Fibroblast of mammary gland (primary cell): ENCODE measurements around the gene HDHD3.

Source experiments
- DNase-seq: peaks from one replicate; pipeline ENCODE4 v3.0.0-alpha.2; 2010; ENCODE audit warnings: low read depth
- H3K4me3 ChIP-seq: 2 replicates; pipeline ENCODE4 v1.5.1; 2011; ENCODE audit warnings: low read depth, mild to moderate bottlenecking, low read length, moderate library complexity; ENCODE audit not compliant: control insufficient read depth
- TF ChIP-seq, protein P1 (sequence below): conservative IDR thresholded peaks from 2 replicates; pipeline ENCODE4 v1.5.1; 2011; ENCODE audit warnings: low read depth, low read length, inconsistent platforms; ENCODE audit not compliant: control insufficient read depth, insufficient read depth

Gene HDHD3, protein sequence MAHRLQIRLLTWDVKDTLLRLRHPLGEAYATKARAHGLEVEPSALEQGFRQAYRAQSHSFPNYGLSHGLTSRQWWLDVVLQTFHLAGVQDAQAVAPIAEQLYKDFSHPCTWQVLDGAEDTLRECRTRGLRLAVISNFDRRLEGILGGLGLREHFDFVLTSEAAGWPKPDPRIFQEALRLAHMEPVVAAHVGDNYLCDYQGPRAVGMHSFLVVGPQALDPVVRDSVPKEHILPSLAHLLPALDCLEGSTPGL

DNA sequence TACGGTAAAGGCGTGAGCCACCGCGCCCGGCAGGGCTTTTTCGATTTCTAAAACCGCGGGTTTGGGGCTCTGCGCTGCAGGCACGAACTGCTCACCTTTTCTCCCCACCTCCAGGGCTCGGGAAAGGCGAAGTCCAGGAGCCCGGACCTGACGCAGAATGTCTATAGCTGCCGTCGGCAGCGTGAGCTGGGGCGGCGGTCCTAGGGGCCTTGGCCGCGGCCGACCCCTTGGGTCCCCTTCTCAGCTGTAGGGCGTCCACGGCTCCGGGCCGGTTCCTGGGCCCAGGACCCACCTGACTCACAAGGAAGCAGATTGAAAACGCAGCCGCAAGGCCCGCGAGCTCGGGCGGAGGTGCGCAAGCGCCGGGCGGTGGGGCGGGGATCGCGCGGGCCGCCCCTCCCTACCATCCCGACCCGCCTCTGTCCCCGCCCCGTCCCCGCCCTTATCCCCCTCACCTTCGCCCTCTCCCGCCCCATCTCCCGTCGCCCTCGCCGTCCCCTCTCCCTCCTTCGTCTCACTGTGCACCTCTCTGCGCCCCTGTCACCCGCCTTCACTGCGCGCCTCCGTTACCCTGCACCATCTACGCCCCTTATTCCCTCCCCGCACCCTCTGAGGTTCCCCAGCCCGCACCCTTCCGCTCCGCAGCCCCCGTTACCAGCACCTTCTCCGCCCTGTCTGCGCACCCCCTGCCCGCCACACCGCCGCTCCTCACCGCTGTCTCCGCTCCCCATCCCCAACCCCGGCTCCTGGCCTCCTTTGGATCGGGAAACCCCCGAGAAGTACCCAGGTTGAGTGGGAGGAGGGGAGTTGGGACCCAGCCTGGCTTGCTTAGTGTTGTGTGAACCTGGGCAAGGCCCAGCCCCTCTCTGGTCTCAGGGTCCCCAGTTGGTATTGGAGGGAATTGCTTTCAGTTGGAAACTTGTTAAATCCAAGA is at the start of gene HDHD3:
Gene HDHD3, minus strand, starts transcription at position 353 of the 934 bp plus-strand sequence. CDS start 2,632 bp downstream, outside the sequence.
- TF ChIP-seq, protein P1, sequence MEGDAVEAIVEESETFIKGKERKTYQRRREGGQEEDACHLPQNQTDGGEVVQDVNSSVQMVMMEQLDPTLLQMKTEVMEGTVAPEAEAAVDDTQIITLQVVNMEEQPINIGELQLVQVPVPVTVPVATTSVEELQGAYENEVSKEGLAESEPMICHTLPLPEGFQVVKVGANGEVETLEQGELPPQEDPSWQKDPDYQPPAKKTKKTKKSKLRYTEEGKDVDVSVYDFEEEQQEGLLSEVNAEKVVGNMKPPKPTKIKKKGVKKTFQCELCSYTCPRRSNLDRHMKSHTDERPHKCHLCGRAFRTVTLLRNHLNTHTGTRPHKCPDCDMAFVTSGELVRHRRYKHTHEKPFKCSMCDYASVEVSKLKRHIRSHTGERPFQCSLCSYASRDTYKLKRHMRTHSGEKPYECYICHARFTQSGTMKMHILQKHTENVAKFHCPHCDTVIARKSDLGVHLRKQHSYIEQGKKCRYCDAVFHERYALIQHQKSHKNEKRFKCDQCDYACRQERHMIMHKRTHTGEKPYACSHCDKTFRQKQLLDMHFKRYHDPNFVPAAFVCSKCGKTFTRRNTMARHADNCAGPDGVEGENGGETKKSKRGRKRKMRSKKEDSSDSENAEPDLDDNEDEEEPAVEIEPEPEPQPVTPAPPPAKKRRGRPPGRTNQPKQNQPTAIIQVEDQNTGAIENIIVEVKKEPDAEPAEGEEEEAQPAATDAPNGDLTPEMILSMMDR, result no peak
- DNase-seq, result peak; percentile 48

DNA sequence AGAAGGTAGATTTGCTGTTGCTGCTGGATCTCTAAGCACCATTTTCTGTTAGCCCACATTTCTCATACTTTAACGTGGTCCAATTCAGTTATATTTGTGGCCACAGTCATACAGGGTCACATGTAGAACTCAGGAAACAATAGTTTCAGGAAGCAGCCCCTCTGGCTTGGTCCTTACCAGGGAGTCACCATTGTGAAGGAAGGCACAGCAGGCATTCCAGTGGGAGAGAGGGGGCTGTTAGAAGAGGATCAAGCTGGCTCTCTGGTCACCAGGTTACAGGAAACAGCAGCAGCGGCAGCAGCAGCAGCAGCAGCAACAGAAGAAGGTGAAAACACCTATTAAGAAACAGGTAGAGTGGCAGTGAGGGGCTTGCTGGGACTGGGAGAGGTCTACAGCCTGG is 48.3 kb upstream of the HDHD3 start:
- TF ChIP-seq, protein P1, result no peak
- DNase-seq, result no peak
- H3K4me3 ChIP-seq, result no peak overlapping the region

More for the DNA sequence above, at the start of gene HDHD3:
- peak within 1 kb of the TSS; percentile 73 for H3K4me3 ChIP-seq

DNA sequence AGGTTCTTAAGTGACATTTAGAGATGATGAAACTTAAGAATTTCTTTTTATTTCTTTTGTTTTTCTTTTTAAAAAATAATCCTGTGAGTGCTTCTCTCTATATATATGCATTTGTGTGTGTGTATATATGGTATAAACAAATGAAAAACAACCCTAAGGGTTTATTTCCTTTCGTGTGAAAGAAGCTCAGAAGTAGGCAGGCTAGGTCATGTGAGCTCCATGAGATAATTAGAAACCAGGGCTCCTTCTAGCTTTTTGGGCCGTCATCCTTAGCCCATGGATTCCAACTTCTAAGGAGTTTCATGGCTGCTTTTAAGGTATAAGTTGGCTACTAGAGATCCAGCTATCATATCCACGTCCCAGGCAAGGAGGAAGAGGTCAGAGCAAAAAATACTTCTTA is 44.9 kb upstream of the HDHD3 start:
- TF ChIP-seq, protein P1, result no peak
- no peak overlapping the region for H3K4me3 ChIP-seq
- DNase-seq, result no peak

DNA sequence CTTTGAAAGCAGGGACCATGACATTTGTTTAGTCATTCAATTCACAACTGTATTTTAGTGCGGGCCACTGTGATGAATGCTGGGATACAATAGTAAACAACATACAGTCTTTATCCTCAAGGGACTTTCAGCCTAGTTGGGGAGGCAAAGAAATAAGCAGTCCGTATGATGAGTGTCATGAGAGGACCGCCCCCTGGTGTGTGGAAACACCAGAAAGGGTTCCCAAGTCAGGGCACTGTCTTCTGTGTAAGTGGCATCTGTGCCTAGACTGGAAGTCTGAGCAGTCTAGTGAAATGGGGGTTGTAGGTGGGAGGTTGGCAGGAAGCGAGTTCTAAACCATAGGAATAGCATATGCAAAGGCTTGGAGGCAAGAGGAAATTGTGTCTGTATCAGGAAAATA is 40.6 kb upstream of the HDHD3 start:
- TF ChIP-seq, protein P1, result no peak
- no peak for DNase-seq
- no peak overlapping the region for H3K4me3 ChIP-seq

DNA sequence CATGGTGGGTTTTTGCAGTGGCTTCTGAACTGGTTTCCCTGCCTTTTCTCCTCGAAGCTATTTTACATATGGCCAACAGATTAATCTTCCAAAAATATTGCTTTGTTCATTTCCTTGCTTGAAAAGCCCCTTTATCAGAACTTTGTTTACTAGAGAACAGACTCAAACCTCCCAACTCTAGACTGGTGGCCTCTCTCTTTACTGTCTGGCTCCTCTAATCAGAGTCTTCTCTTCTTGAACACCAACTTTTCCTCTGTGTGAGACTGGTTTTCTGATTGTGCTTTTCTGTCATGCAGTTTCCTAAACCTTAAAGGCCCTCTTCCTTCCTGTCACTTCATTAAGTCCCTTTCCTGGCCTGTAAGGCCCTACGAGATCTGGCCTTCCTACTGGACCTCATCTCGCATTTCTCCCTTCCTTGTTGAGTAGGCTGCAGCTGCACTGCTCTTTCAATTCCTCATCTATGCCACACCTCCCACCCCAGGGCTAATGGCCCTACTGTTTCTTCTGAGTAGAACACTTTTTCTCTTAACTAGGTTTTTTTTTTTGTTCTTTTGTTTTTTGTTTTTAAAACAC is 39.4 kb upstream of the HDHD3 start:
- TF ChIP-seq, protein P1, result no peak
- no peak for DNase-seq
- H3K4me3 ChIP-seq, result no peak overlapping the region

DNA sequence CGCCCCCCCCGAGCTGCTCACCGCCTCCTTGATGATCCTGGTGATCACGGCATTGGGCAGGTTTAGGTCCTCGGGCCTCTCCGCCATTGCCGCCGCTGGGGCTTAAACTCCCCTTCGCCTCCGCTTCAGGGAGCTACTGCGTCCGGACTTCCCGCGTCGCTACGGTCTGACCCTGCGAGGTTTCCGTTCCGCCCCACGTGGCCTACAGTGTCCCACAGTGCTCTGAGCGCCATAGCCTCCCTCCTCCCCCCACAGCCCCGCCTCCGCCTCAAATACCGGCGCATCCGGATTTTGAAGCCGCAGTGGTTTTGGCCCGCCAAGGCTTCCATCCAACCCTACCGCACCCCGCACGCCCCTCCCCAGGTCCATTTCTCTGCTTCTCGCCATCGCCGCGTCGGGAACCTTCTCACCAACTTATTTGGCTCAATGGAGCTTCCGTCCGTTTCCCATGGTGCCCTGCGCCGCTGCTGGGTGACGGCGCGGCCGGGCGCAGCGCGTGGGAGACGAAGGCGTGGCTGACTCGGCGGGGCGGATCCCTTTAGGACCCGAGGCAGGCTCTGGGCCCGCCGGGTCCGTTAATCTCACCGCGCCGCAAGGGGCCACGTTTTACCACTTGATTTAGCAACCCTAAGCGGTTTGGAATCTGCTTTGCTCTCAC is 33.5 kb upstream of the HDHD3 start, which contains the start of the genes C9orf43 and POLE3:
Gene C9orf43, plus strand, starts transcription at position 541 of the 658 bp plus-strand sequence. CDS start 2,747 bp downstream, outside the sequence.
Gene POLE3, minus strand, starts transcription at position 469 of the 658 bp plus-strand sequence. Its CDS starts 382 bp downstream, at position 87.
- peak within 1 kb of the TSS; percentile 96 for H3K4me3 ChIP-seq
- peak; percentile 94 for DNase-seq
- TF ChIP-seq, protein P1, result no peak
